SK-N-SH (cell line): ENCODE measurements around the gene COL5A2. TPM values are rescaled to one million over a fixed set of nuclear protein-coding genes. Genes with fewer than 3 reads are reported as not detected.

ENCODE experiments used
- CTCF ChIA-PET: fragments of 300-600, 350-600 bp; formaldehyde crosslinking; extraction: SDS; loops from one replicate; lab custom pipeline; 2021; lab: Yijun Ruan, JAX
- POLR2A ChIA-PET: fragments of 350-600 bp; sonication (Branson Sonifier 250); formaldehyde crosslinking; extraction: SDS; loops from one replicate; lab custom pipeline; 2020; ENCODE audit warnings: antibody characterized with exemption, inconsistent platforms; lab: Yijun Ruan, JAX
- DNase-seq: peaks from one replicate; pipeline ENCODE4 v3.0.0; 2012
- H2AFZ ChIP-seq: fragments of 200-600 bp; sonication (generic); 2 replicates; pipeline ENCODE4 v1.8.1; 2016; ENCODE audit warnings: antibody characterized with exemption, mild to moderate bottlenecking, low read depth
- H3F3A ChIP-seq: fragments of 200-600 bp; sonication (generic); replicated peaks from 2 replicates; pipeline ENCODE3; 2016; ENCODE audit warnings: antibody characterized with exemption, mild to moderate bottlenecking; ENCODE audit not compliant: insufficient read depth
- H3K27ac ChIP-seq, 2 experiments: fragments of 200-500 bp in 1 of 2; fragments of 200-600 bp in 1 of 2; sonication (Bioruptor generic) in 1 of 2; sonication (generic), shearing (Covaris generic) in 1 of 2; 2 replicates each; pipeline versions ENCODE4 v1.5.1 to v1.6.1; 2014 to 2016; ENCODE audit warnings: low read depth in 2 of 2, inconsistent platforms in 1 of 2, low read length in 1 of 2, mild to moderate bottlenecking in 1 of 2, mixed read lengths in 1 of 2
- H3K27me3 ChIP-seq: fragments of 200-600 bp; sonication (generic), shearing (Covaris generic); 2 replicates; pipeline ENCODE4 v1.6.1; 2016; ENCODE audit warnings: mixed run types; ENCODE audit not compliant: insufficient read depth
- H3K36me3 ChIP-seq, 2 experiments: fragments of 200-500 bp in 1 of 2; fragments of 200-600 bp in 1 of 2; sonication (Bioruptor generic) in 1 of 2; sonication (generic) in 1 of 2; replicated peaks in 1 of 2; 2 replicates each; pipeline versions ENCODE3 to v1.5.1; 2014 to 2016; ENCODE audit warnings: low read length in 1 of 2, mild to moderate bottlenecking in 1 of 2; ENCODE audit not compliant: insufficient read depth in 2 of 2, control insufficient read depth in 1 of 2
- H3K4me1 ChIP-seq, 2 experiments: fragments of 200-500 bp in 1 of 2; fragments of 200-600 bp in 1 of 2; sonication (Bioruptor generic) in 1 of 2; sonication (generic), shearing (Covaris generic) in 1 of 2; 2 replicates each; pipeline versions ENCODE4 v1.5.1 to v1.6.1; 2014 to 2016; ENCODE audit warnings: low read depth in 1 of 2, low read length in 1 of 2, mixed run types in 1 of 2; ENCODE audit not compliant: insufficient read depth in 2 of 2, control insufficient read depth in 1 of 2
- H3K4me2 ChIP-seq: fragments of 200-600 bp; sonication (generic), shearing (Covaris generic); 2 replicates; pipeline ENCODE4 v1.6.1; 2017; ENCODE audit warnings: mixed run types
- H3K4me3 ChIP-seq, 2 experiments: fragments of 200-500 bp in 1 of 2; fragments of 200-600 bp in 1 of 2; sonication (Bioruptor generic) in 1 of 2; sonication (generic), shearing (Covaris generic) in 1 of 2; 2 replicates each; pipeline versions ENCODE4 v1.5.1 to v1.8.1; 2014 to 2016; ENCODE audit warnings: low read depth in 2 of 2, inconsistent platforms in 1 of 2, low read length in 1 of 2, mild to moderate bottlenecking in 1 of 2, mixed read lengths in 1 of 2, moderate library complexity in 1 of 2
- H3K79me2 ChIP-seq: fragments of 200-600 bp; sonication (generic); 2 replicates; pipeline ENCODE4 v1.8.1; 2017; ENCODE audit warnings: mild to moderate bottlenecking; ENCODE audit not compliant: insufficient read depth
- H3K9ac ChIP-seq: fragments of 200-600 bp; sonication (generic); 2 replicates; pipeline ENCODE4 v1.6.1; 2017; ENCODE audit warnings: mixed run types
- H3K9me2 ChIP-seq: fragments of 200-600 bp; sonication (generic); 2 replicates; pipeline ENCODE4 v1.6.1; 2017; ENCODE audit warnings: mixed run types
- H3K9me3 ChIP-seq: fragments of 200-600 bp; sonication (generic); 2 replicates; pipeline ENCODE4 v1.6.1; 2017; ENCODE audit warnings: mixed run types, mild to moderate bottlenecking, moderate library complexity
- H4K20me1 ChIP-seq: fragments of 200-600 bp; sonication (generic); 2 replicates; pipeline ENCODE4 v1.6.1; 2017; ENCODE audit warnings: mild to moderate bottlenecking, mixed run types; ENCODE audit not compliant: insufficient read depth
- ELF1 ChIP-seq: IDR thresholded peaks from 2 replicates; pipeline ENCODE4 v1.4.0; 2012
- FOSL2 ChIP-seq: IDR thresholded peaks from 2 replicates; pipeline ENCODE4 v1.4.0; 2012; ENCODE audit warnings: low read depth, mild to moderate bottlenecking, moderate library complexity, borderline replicate concordance
- FOXJ3 ChIP-seq: sonication (generic); formaldehyde crosslinking; IDR thresholded peaks from 2 replicates; pipeline ENCODE4 v1.5.1; 2020; ENCODE audit warnings: mild to moderate bottlenecking, missing genetic modification reagents
- GABPA ChIP-seq: IDR thresholded peaks from 2 replicates; pipeline ENCODE4 v1.4.0; 2012; ENCODE audit warnings: low read depth, mild to moderate bottlenecking
- IRF3 ChIP-seq: fragments of 150-350 bp; IDR thresholded peaks from 2 replicates; pipeline ENCODE4 v1.6.1; 2016; ENCODE audit warnings: mild to moderate bottlenecking, low read depth, low read length
- POLR2AphosphoS5 ChIP-seq: IDR thresholded peaks from 2 replicates; pipeline ENCODE4 v1.6.1; 2012; ENCODE audit warnings: low read depth, low read length
- REST ChIP-seq: IDR thresholded peaks from 2 replicates; pipeline ENCODE4 v1.6.1; 2012; ENCODE audit warnings: mild to moderate bottlenecking, low read depth, low read length, moderate library complexity
- SIN3A ChIP-seq: IDR thresholded peaks from 2 replicates; pipeline ENCODE4 v1.6.1; 2012; ENCODE audit warnings: low read depth, mild to moderate bottlenecking, low read length, moderate library complexity, borderline replicate concordance
- TEAD4 ChIP-seq: IDR thresholded peaks from 2 replicates; pipeline ENCODE4 v1.4.0; 2012; ENCODE audit warnings: mild to moderate bottlenecking, borderline replicate concordance; ENCODE audit not compliant: insufficient read depth
- USF1 ChIP-seq: IDR thresholded peaks from 2 replicates; pipeline ENCODE4 v1.4.0; 2012; ENCODE audit warnings: low read depth, borderline replicate concordance
- USF2 ChIP-seq: fragments of 150-350 bp; IDR thresholded peaks from 2 replicates; pipeline ENCODE4 v1.6.1; 2017; ENCODE audit warnings: antibody characterized with exemption, low read length, low read depth, borderline replicate concordance
- WGBS: methylation state at CpG from one replicate; pipeline ENCODE4 v1.1.6; 2017; ENCODE audit warnings: low lambda C conversion rate; 5-methylcytosine and 5-hydroxymethylcytosine counted together
- polyA plus RNA-seq, 3 experiments: library from polyadenylated mRNA; depleted of rRNA; stranded (reverse); fragments of >200 nt; gene quantifications; 2 replicates each; pipeline ENCODE4 v1.2.3, GENCODE V29; 2012

COL5A2 gene
- polyA plus RNA-seq, 1 of the 3 experiments (the other 2 are of a cell fraction): 20.4 TPM

- WGBS: 92% methylated on average over 2 of the region's 2 CpGs
- no peak overlapping the region for H3K4me2 ChIP-seq
- ChIA-PET POLR2A (no interaction called here), CTCF (no interaction called here)
- H3K9me3 ChIP-seq: no peaks in the 10 kb centered on the region
- H3K27ac ChIP-seq: peak overlapping the region; percentile 71 to 94
- peaks cover 0 to 57% of the 10 kb centered on the region in 2 experiments; a peak in 2 of 4 replicates for H3K4me1 ChIP-seq
- peaks cover 19% of the 10 kb centered on the region for H3F3A ChIP-seq
- no peaks in the 10 kb centered on the region for H3K36me3 ChIP-seq
- H3K27me3 ChIP-seq: no peaks in the 10 kb centered on the region
- TF ChIP-seq POLR2AphosphoS5 (no peak), FOXJ3 (CRISPR knock-in tag) (no peak), USF1 (no peak), REST (no peak), IRF3 (no peak), ELF1 (no peak), GABPA (no peak), SIN3A (no peak), USF2 (no peak), FOSL2 (no peak), TEAD4 (no peak)
- no peak for DNase-seq
- no peaks in the 10 kb centered on the region for H3K9me2 ChIP-seq
- H3K79me2 ChIP-seq: no peaks in the 10 kb centered on the region; the same call in 1 of the 2 replicates
- H2AFZ ChIP-seq: no peak overlapping the region
- no peak overlapping the region for H3K4me3 ChIP-seq
- H4K20me1 ChIP-seq: no peaks in the 10 kb centered on the region
- H3K9ac ChIP-seq: no peak overlapping the region
These were observed 32.2 kb downstream of the COL5A2 start for GRCh38 chr2:189147361-189147760.
